ENCODE results near the gene SDK1. TPM values are rescaled to one million over a fixed set of nuclear protein-coding genes. Genes with fewer than 3 reads are reported as not detected.

The SDK1 gene
- total RNA-seq, 1 donor from 2014 or later, result 3.9 TPM

DNA sequence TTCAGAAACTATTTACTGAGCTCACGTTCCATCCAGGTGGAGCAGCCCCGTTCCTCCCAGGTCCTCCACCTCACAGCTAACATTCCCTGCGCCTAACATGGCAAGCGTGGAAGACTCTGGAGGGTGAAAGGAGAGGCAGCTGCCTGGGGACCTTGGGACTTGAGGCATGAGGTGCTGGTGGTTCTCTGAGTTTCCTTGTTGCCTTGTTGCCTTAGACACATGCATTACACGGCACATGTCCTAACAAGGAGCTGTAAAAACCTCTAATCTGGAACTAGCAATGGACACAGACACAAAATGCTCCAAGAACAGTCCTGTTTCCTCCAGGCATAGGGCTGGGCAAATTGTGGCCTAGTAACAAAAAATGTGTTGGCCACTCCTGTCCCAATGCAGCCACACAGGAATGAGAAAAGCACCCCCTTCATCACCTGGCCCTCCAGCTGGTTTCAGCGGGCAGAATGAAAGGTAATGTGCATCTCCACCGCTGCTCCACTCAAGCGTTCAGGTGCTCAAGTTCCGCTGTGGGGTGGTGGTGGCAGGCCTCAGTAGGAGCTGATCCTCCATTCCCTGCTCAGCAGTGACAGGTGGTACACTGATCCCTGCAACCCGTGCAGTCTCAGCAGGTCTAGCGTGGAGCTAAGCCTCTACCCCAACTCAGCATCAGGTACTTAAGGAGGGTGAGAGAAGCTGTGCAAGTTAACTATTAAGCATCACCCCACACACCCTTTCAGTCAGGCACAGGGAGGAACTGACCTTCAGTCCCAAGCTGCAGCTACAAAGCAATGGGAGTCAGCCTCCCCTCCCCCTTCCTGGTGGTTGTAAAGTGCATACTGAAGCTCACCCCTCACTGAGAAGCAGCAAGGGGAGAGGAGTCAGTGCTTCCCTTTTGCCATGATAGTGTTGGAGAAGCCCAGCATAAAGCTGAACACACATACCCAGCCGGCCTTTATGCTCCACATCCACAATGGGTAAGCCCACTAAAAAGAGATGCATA, 382.8 kb downstream of the SDK1 start:
- H3K4me3 ChIP-seq (ENCODE audit: low read depth, low read length), result no peak overlapping the region
- no peaks in the 10 kb centered on the region for H3K27me3 ChIP-seq (ENCODE audit: control insufficient read depth, insufficient read depth, low read length)
- TF ChIP-seq, protein P1, sequence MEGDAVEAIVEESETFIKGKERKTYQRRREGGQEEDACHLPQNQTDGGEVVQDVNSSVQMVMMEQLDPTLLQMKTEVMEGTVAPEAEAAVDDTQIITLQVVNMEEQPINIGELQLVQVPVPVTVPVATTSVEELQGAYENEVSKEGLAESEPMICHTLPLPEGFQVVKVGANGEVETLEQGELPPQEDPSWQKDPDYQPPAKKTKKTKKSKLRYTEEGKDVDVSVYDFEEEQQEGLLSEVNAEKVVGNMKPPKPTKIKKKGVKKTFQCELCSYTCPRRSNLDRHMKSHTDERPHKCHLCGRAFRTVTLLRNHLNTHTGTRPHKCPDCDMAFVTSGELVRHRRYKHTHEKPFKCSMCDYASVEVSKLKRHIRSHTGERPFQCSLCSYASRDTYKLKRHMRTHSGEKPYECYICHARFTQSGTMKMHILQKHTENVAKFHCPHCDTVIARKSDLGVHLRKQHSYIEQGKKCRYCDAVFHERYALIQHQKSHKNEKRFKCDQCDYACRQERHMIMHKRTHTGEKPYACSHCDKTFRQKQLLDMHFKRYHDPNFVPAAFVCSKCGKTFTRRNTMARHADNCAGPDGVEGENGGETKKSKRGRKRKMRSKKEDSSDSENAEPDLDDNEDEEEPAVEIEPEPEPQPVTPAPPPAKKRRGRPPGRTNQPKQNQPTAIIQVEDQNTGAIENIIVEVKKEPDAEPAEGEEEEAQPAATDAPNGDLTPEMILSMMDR (IDR thresholded peaks at IDR 0.05; ENCODE audit: insufficient read depth, low read length, poor library complexity, severe bottlenecking), result no peak
- H3K36me3 ChIP-seq (ENCODE audit: control insufficient read depth, insufficient read depth, low read length), result no peaks in the 10 kb centered on the region
- no peak for DNase-seq (ENCODE audit: low read depth)

- no peak overlapping the region for H3K4me3 ChIP-seq (ENCODE audit: low read depth, low read length)
- no peak for DNase-seq (ENCODE audit: low read depth)
- no peaks in the 10 kb centered on the region for H3K36me3 ChIP-seq (ENCODE audit: control insufficient read depth, insufficient read depth, low read length)
- TF ChIP-seq, protein P1 (IDR thresholded peaks at IDR 0.05; ENCODE audit: insufficient read depth, low read length, poor library complexity, severe bottlenecking), result no peak
- no peaks in the 10 kb centered on the region for H3K27me3 ChIP-seq (ENCODE audit: control insufficient read depth, insufficient read depth, low read length)
Measured at GRCh38 chr7:3688071-3688470, 387.0 kb downstream of the SDK1 start.

DNA sequence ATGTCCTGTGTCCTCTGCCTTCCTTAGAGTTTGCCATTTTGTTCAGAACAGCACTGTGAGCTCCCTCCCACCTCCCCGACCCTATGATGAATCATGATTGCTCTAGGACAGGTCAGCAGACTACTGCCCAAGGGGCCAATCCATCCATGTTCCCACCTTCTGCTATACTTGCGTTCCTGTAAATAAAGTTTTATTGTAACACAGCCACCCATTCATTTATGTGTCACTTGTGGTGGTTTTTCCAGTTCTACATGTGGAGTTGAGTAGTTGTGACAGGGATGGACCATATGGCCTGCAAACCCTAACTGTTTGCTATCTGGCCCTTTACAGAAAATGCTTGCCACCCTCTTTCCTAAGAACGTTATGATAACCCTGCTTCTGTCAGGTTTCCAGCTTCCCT, 387.8 kb downstream of the SDK1 start:
- H3K27me3 ChIP-seq (ENCODE audit: control insufficient read depth, insufficient read depth, low read length), result no peaks in the 10 kb centered on the region
- no peaks in the 10 kb centered on the region for H3K36me3 ChIP-seq (ENCODE audit: control insufficient read depth, insufficient read depth, low read length)
- DNase-seq (ENCODE audit: low read depth), result no peak
- H3K4me3 ChIP-seq (ENCODE audit: low read depth, low read length), result no peak overlapping the region
- TF ChIP-seq, protein P1 (IDR thresholded peaks at IDR 0.05; ENCODE audit: insufficient read depth, low read length, poor library complexity, severe bottlenecking), result no peak

DNA sequence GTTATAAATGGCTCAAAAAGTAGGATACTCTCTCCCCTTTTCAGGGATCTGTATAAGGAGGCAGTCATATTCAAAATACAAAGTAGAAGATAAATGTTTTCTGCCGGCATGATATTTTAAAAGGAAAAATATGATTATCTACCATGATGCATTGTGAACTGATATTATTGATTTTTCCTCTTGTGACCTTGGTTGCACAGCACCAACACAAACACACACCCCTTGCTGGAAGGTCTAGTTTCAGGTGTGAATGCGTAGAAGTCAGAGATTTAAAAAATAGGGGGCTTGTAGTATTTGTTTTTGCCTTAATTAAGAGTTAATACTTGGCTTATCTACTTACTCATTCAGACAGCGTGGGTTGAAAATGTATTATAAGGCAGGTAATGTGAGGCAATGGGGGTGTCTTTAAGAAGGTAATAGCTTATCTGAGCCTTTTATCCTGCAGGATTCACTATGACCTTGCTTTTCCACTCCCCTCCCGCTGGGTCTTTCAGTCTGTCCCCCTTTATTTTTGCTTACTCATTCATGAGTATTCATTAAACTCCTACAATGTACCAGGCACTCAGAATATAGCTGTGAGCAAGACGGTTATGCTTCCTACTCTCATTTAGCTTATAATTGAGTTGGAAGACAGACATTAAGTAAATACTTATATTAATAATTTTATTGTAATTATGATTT, 390.6 kb downstream of the SDK1 start:
- Histone ChIP-seq H3K27me3 (ENCODE audit: control insufficient read depth, insufficient read depth, low read length) (no peaks in the 10 kb centered on the region), H3K36me3 (ENCODE audit: control insufficient read depth, insufficient read depth, low read length) (no peaks in the 10 kb centered on the region), H3K4me3 (ENCODE audit: low read depth, low read length) (no peak overlapping the region)
- DNase-seq (ENCODE audit: low read depth), result no peak
- TF ChIP-seq, protein P1 (IDR thresholded peaks at IDR 0.05; ENCODE audit: insufficient read depth, low read length, poor library complexity, severe bottlenecking), result no peak

- H3K36me3 ChIP-seq (ENCODE audit: control insufficient read depth, insufficient read depth, low read length), result no peaks in the 10 kb centered on the region
- H3K27me3 ChIP-seq (ENCODE audit: control insufficient read depth, insufficient read depth, low read length), result no peaks in the 10 kb centered on the region
- TF ChIP-seq, protein P1 (IDR thresholded peaks at IDR 0.05; ENCODE audit: insufficient read depth, low read length, poor library complexity, severe bottlenecking), result no peak
- no peak overlapping the region for H3K4me3 ChIP-seq (ENCODE audit: low read depth, low read length)
- no peak for DNase-seq (ENCODE audit: low read depth)
Measured at GRCh38 chr7:3695602-3696001, 394.6 kb downstream of the SDK1 start.

Measured in kidney epithelial cell (primary cell).